HK-2 (cell line): Measurements from ENCODE around the gene CYP2A6.
"Not testable (repeated sequence)": the region's sequence is repeated elsewhere in the genome, so short reads cannot be mapped to it uniquely, and the experiment has no call there.

Source experiments
- DNase-seq: peaks from one replicate; pipeline ENCODE4 v3.0.0-alpha.2; 2018; ENCODE audit not compliant: unreplicated experiment

Gene CYP2A6

GRCh38 chr19:40819479-40820234 is 30.6 kb downstream of the CYP2A6 start:
- not testable (repeated sequence) for DNase-seq

DNA sequence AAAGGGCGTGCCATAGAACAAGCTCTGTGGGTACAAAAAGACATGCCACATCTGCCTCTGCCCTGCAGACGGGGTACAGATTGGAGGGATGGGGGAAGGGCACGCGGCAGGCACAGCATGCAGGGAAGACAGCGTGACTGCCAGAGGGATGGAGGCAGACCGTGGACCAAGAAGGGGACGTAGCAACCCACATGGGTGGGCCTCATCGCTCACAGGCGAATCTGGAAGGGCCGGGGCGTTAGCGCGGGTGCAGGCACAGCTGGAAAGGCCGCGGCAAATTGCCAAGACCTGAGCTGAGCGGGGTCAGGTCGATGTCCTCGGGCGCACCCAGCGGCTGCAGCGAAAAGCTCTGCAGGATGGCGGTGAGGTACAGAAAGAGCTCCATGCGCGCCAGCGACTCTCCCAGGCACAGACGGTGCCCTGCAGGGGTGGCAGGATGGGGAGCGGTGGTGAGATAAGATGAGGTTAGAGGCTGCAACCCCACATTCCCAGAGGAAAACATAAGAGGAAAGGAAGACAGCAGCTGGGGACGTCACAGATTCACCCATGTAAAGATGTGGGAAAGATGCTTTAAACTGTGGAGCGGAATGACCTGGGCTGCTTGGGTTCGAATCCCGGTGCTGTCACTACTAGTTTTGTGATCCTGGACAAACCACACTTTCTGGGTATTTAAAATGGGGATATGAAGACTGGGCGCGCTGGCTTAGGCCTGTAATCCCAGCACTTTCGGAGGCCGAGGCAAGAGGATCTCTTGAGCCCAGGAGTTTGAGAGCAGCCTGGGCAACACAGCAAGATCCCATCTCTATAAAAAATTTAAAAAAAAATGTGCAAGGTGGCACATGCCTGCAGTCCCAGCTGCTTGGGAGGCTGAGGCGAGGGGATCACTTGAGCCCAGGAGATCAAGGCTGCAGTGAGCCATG is 31.5 kb downstream of the CYP2A6 start:
- DNase-seq: not testable (repeated sequence)

- no peak for DNase-seq
These were observed 35.0 kb downstream of the CYP2A6 start for GRCh38 chr19:40815223-40815622.

- no peak for DNase-seq
These were observed 37.1 kb downstream of the CYP2A6 start for GRCh38 chr19:40813182-40813581.

DNA sequence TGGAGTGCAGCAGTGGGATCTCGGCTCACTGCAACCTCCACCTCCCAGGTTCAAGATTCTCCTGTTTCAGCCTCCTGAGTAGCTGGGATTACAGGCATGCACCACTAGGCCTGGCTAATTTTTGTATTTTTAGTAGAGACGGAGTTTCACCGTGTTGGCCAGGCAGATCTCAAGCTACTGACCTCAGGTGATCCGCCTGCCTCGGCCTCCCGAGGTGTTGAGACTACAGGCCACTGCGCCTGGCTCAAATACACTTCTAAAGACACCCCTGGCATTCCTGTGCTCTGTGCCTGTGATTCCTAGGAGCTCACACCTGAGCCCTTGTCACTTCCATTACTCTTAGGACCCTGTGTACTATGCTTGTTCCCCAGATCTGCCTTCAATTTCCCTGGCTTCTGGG is 37.7 kb downstream of the CYP2A6 start:
- DNase-seq: not testable (repeated sequence)

- DNase-seq: no peak
These were observed 38.5 kb downstream of the CYP2A6 start for GRCh38 chr19:40811478-40812341.

- peak; percentile 90 for DNase-seq
These were observed 39.4 kb downstream of the CYP2A6 start for GRCh38 chr19:40810649-40811408.

- no peak for DNase-seq
These were observed 40.1 kb downstream of the CYP2A6 start for GRCh38 chr19:40810160-40810559.

DNA sequence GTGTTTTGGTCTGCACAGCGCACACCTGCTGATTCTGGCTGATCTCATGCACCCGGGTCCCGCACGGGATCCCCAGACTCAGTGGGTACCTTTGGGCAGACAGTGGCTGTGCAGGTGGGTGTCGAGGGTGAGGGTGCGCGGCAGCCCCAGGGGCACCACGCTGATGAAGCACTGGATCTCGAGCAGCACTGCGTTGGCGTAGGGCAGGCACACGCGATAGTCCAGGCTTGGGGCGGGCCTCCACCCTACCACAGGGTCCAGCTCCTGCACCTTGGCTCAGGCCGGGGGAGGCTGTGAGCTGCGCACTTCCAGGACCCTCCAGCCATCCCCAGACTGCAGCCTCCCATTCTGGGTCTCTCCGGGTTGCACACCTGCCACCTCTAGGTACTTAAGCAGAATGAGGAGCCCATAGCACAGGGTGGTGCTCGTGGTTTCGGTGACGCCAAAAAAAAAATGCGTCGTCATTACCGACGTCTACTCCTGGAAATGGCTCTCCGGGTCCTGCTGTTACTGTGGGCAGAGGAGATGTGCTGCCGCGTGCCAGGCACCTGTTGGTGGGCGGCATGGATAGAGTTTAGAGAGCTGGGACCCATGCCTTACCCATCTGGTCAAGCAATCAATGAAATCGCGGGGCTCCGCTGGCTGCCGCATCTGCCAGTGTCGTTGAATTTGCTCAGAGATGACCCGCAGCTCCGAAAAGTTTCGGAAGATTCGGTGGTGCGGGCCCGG is 40.7 kb downstream of the CYP2A6 start:
- DNase-seq: no peak

DNA sequence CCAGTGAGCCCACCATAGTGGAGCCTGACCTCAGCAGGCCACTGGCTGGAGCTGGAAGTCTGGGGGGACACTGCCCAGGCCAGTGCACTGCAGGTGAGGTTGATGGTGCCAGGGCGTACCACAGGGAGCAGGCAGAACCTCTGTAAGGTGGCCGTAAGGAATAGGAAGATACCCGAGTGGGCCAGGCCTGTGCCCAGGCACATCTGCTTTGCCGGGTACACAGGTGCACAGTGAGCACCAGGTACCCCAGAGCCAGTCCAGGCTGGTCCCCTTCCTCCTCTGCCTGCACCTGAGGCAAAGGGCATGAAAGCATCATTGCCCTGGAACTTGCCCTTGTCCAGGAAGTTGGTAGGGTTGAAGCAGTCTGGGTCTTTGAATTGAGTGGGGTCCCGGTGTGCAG is 41.8 kb downstream of the CYP2A6 start:
- no peak for DNase-seq

- no peak for DNase-seq
These were observed 42.3 kb downstream of the CYP2A6 start for GRCh38 chr19:40808021-40808325.

GRCh38 chr19:40807147-40808020 is 42.9 kb downstream of the CYP2A6 start:
- no peak for DNase-seq

DNA sequence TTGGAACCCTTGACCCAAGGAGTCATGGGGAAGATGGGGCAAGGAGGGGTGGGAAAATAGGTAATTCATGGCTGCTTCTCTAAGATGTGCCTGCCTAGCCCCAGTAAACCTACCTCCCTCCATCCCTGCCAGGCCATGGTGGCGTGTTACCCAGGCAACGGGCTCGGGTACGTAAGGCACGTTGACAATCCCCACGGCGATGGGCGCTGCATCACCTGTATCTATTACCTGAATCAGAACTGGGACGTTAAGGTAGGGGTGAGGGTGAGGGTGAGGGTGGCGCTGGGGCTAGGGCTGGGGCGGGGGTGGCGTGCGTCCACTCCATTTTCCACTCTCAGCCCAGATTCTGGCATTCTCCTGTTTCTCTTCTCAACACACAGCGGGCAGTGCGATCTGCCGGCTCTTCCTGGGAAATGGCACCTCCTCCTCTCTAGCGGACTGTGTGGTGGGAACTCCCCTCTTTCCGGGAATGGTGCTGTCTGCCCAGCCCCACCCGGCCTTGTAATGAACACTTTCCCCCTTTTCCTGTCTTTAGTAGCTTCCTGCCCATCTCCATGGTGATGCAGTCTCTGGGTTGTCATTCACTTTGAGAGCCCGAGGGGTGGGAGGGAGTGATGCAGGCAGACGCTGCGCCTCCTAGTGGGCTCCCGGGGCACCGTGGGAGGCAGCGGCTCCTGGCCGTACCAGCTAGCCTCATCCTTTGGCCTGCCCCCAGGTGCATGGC is 43.7 kb downstream of the CYP2A6 start:
- no peak for DNase-seq

DNA sequence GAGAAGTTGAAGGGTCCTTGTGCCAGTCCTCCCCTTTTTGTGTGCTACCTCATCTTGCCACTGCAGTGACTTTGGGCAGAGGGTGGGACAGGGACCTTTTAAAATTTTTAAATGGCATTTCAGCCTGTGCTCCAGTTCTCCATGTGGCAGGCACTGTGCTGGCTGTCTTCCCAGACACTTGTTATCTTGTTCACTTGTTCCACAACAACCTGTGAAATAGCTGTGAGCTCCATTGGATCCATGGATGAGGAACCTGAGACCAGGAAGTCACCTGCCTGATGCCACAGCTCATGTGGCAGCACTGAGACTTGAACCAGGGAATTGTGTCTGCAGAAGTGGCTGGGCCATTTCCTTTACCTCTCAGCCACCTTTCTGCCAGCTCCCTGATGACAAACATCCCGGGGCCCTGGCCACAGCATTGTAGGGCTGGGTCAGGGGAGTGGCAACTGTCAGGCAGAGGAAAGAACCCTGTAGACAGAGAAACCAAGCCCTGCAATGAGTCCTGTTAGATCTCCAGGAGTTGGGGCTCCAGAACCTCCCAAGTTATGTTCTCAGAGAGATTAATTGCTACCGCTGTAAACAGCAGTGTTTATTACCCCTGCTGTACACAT is 44.9 kb downstream of the CYP2A6 start:
- no peak for DNase-seq

DNA sequence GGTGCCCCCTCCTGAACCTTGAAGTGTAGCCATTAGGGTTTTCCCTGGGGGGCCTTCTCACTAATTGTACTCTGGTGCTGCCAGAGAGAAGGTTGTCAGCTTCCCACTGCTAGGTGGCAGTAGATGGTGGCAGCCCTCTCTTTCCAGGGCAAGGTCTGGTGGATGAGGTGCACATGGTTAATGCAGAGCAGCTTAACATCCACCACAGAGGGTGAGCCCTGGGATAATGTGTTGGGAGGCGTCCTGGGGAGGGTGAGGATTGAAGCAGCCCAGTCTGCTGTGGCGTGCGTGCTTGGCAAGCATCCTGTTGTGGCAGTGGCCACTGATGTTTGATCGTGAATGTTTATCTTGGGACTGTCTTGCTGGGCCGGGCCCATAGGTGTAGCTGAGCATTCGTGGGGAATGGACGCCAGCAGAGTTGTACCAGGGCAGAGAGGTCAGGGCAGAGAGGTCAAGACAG is 45.4 kb downstream of the CYP2A6 start:
- DNase-seq: no peak

GRCh38 chr19:40803857-40804782 is 46.1 kb downstream of the CYP2A6 start:
- DNase-seq: no peak

- DNase-seq: no peak
These were observed 46.9 kb downstream of the CYP2A6 start for GRCh38 chr19:40803170-40803856.
